Upper lobe of left lung (tissue), 6 donors: ENCODE data around the gene CDH12. TPM values are rescaled to one million over a fixed set of nuclear protein-coding genes. Genes with fewer than 3 reads are reported as not detected.

ENCODE experiments used
- ATAC-seq, 2 donors: fragments of 200-7000 bp; cut with Tn5 transposase; one replicate each; pipeline ENCODE4 v1.9.1; 2022; ENCODE audit warnings: mild to moderate bottlenecking in 2 of 2, moderate library complexity in 2 of 2; ENCODE audit not compliant: low FRiP score in 2 of 2
- DNase-seq, 2 donors: peaks; one replicate each; pipeline ENCODE4 v3.0.0-alpha.2; 2019 to 2020
- H3K27ac ChIP-seq, 4 donors: fragments of 200-600 bp; sonication (generic); one replicate each; pipeline ENCODE4 v1.5.1; 2016 to 2019
- H3K27me3 ChIP-seq, 4 donors: fragments of 200-600 bp; sonication (generic); one replicate each; pipeline ENCODE4 v1.5.1; 2017 to 2019
- H3K36me3 ChIP-seq, 4 donors: fragments of 200-600 bp; sonication (generic); one replicate each; pipeline ENCODE4 v1.5.1; 2016 to 2019
- H3K4me1 ChIP-seq, 4 donors: fragments of 200-600 bp; sonication (generic); one replicate each; pipeline ENCODE4 v1.5.1; 2018 to 2019
- H3K4me3 ChIP-seq, 4 donors: fragments of 200-600 bp; sonication (generic); one replicate each; pipeline ENCODE4 v1.5.1; 2017 to 2019; ENCODE audit warnings: mild to moderate bottlenecking in 2 of 4, moderate library complexity in 1 of 4
- H3K9me3 ChIP-seq, 4 donors: fragments of 200-600 bp; sonication (generic); one replicate each; pipeline ENCODE4 v1.5.1; 2018 to 2019
- EP300 ChIP-seq, 4 donors: sonication (generic); formaldehyde crosslinking; IDR thresholded peaks; one replicate each; pipeline ENCODE4 v1.5.1; 2017; ENCODE audit warnings: antibody characterized with exemption in 4 of 4, control low read depth in 2 of 4
- POLR2A ChIP-seq, 4 donors: fragments of 450-650 bp; IDR thresholded peaks; one replicate each; pipeline ENCODE4 v1.5.1; 2016 to 2017; ENCODE audit warnings: antibody characterized with exemption in 4 of 4, mild to moderate bottlenecking in 2 of 4
- POLR2AphosphoS5 ChIP-seq, 2 donors: sonication (generic); formaldehyde crosslinking; IDR thresholded peaks; one replicate each; pipeline ENCODE4 v1.5.1; 2017; ENCODE audit warnings: antibody characterized with exemption in 2 of 2
- WGBS, 2 donors: methylation state at CpG; one replicate each; pipeline ENCODE4 v1.1.5; 2017 to 2018; 5-methylcytosine and 5-hydroxymethylcytosine counted together
- total RNA-seq, 6 donors: library from RNA; depleted of rRNA in 4 of 6; stranded (reverse); fragments of >200 nt in 4 of 6; gene quantifications; one replicate each; pipeline versions ENCODE4 v1.1.0 to v1.2.1, GENCODE V29; 2016 to 2021
- TF ChIP-seq, protein P1 (sequence below), 6 experiments: fragments of 450-650 bp in 4 of 6; fragments of 200-600 bp in 2 of 6; sonication (generic) in 2 of 6; IDR thresholded peaks; one replicate each; pipeline ENCODE4 v1.5.1; 2016 to 2019; ENCODE audit warnings: antibody characterized with exemption in 6 of 6
- donor health status: DM: no; HTN: no; CAD: no; lungs with moderate emphysema.
- donor health status: DM: no; HTN: yes; CAD: no; lungs with severe emphysema.

CDH12 gene
- total RNA-seq, 6 donors from 2014 or later: 0.10 to 0.49 TPM; not detected in 4

DNA sequence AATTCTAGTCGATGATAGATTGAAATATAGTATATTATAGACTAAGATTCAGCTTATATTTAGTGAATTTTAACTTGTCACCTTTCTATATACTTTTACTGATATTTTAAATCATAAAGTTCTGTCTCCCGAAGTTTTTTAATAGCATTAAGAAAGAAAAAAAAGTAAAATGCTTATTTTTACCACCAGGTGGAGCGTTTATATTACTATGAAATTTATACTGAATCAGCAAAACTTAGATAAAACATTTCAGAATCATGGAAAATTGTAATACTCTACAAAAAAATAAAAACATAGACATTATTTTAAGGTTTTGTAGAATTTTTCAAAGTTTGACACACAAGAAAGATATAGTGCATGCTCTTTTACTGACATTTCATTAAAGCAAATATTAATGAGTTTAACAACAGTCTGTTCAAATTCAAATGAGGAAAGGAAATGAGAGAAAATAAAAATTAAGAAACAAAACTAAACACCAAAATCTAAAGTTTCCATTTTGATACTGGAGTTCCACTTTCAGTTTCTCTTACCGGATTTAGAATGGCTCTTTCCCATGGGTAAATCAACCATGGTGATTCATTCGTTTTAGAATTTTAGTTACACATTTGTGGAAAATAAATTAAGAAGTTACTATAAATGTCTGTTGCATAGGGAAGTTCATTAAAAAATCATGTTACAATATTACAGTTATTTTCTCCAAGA lies 1035.3 kb downstream of the CDH12 start:
- 43 to 50% methylated on average over 5 of the region's 5 CpGs for WGBS, 2 donors
- TF ChIP-seq, protein P1, sequence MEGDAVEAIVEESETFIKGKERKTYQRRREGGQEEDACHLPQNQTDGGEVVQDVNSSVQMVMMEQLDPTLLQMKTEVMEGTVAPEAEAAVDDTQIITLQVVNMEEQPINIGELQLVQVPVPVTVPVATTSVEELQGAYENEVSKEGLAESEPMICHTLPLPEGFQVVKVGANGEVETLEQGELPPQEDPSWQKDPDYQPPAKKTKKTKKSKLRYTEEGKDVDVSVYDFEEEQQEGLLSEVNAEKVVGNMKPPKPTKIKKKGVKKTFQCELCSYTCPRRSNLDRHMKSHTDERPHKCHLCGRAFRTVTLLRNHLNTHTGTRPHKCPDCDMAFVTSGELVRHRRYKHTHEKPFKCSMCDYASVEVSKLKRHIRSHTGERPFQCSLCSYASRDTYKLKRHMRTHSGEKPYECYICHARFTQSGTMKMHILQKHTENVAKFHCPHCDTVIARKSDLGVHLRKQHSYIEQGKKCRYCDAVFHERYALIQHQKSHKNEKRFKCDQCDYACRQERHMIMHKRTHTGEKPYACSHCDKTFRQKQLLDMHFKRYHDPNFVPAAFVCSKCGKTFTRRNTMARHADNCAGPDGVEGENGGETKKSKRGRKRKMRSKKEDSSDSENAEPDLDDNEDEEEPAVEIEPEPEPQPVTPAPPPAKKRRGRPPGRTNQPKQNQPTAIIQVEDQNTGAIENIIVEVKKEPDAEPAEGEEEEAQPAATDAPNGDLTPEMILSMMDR (IDR thresholded peaks at IDR 0.05): no peak
- no peak for TF ChIP-seq EP300 (IDR thresholded peaks at IDR 0.05)
- no peak for TF ChIP-seq POLR2AphosphoS5 (IDR thresholded peaks at IDR 0.05)
- no peak for TF ChIP-seq POLR2A (IDR thresholded peaks at IDR 0.05)
- ATAC-seq (no peak), DNase-seq (no peak)
- H3K4me3 ChIP-seq: peak overlapping the region in 3 of 4 donors; percentile 3 to 15 (median 9)
- H3K9me3 ChIP-seq: no peaks in the 10 kb centered on the region
- H3K27ac ChIP-seq: no peak overlapping the region
- H3K4me1 ChIP-seq: no peaks in the 10 kb centered on the region
- no peaks in the 10 kb centered on the region for H3K36me3 ChIP-seq
- no peaks in the 10 kb centered on the region for H3K27me3 ChIP-seq

- Histone ChIP-seq H3K27ac (no peak overlapping the region), H3K9me3 (no peaks in the 10 kb centered on the region), H3K4me3 (no peak overlapping the region), H3K36me3 (no peaks in the 10 kb centered on the region), H3K4me1 (no peaks in the 10 kb centered on the region), H3K27me3 (no peaks in the 10 kb centered on the region)
- 30 to 33% methylated on average over 5 of the region's 5 CpGs for WGBS, 2 donors
- ATAC-seq: no peak
- TF ChIP-seq EP300 (IDR thresholded peaks at IDR 0.05) (no peak), POLR2AphosphoS5 (IDR thresholded peaks at IDR 0.05) (no peak), POLR2A (IDR thresholded peaks at IDR 0.05) (no peak)
- TF ChIP-seq, protein P1 (IDR thresholded peaks at IDR 0.05): peak in 2 of 6 experiments; percentile 27 to 33
- no peak for DNase-seq
Measured at GRCh38 chr5:21810737-21811316, 1042.3 kb downstream of the CDH12 start.

GRCh38 chr5:21809611-21810010 lies 1043.5 kb downstream of the CDH12 start:
- H3K36me3 ChIP-seq: no peaks in the 10 kb centered on the region
- no peaks in the 10 kb centered on the region for H3K27me3 ChIP-seq
- H3K4me3 ChIP-seq: no peak overlapping the region
- ATAC-seq (no peak), DNase-seq (no peak)
- H3K9me3 ChIP-seq: no peaks in the 10 kb centered on the region
- H3K27ac ChIP-seq: no peak overlapping the region
- TF ChIP-seq EP300 (IDR thresholded peaks at IDR 0.05) (no peak), POLR2A (IDR thresholded peaks at IDR 0.05) (no peak), POLR2AphosphoS5 (IDR thresholded peaks at IDR 0.05) (no peak)
- TF ChIP-seq, protein P1 (IDR thresholded peaks at IDR 0.05): no peak
- H3K4me1 ChIP-seq: no peaks in the 10 kb centered on the region
- WGBS, 2 donors: 41 to 44% methylated on average over 2 of the region's 2 CpGs

GRCh38 chr5:21807953-21808352 lies 1045.2 kb downstream of the CDH12 start:
- no peak for DNase-seq
- H3K36me3 ChIP-seq: no peaks in the 10 kb centered on the region
- WGBS, 2 donors: 46 to 57% methylated on average over 5 of the region's 5 CpGs
- H3K27ac ChIP-seq: no peak overlapping the region
- no peak overlapping the region for H3K4me3 ChIP-seq
- ATAC-seq: peak in 1 of 2 donors; percentile 69
- no peaks in the 10 kb centered on the region for H3K9me3 ChIP-seq
- H3K4me1 ChIP-seq: no peaks in the 10 kb centered on the region
- TF ChIP-seq POLR2A (IDR thresholded peaks at IDR 0.05) (no peak), EP300 (IDR thresholded peaks at IDR 0.05) (no peak), POLR2AphosphoS5 (IDR thresholded peaks at IDR 0.05) (no peak)
- TF ChIP-seq, protein P1 (IDR thresholded peaks at IDR 0.05): no peak
- no peaks in the 10 kb centered on the region for H3K27me3 ChIP-seq
